ENCODE data around the gene TTC12. TPM values are rescaled to one million over a fixed set of nuclear protein-coding genes. Genes with fewer than 3 reads are reported as not detected.
"Not testable (repeated sequence)": the region's sequence is repeated elsewhere in the genome, so short reads cannot be mapped to it uniquely, and the experiment has no call there.

The TTC12 gene
- polyA plus RNA-seq, 1 of the 3 experiments (the other 2 are of a cell fraction): 15.1 TPM

- TF ChIP-seq REST (IDR thresholded peaks at IDR 0.05; ENCODE audit: low read depth, low read length) (no peak), RCOR1 (IDR thresholded peaks at IDR 0.05; ENCODE audit: low read length) (no peak)
Measured at GRCh38 chr11:113293936-113294335, 20.4 kb upstream of the TTC12 start (continued).

DNA sequence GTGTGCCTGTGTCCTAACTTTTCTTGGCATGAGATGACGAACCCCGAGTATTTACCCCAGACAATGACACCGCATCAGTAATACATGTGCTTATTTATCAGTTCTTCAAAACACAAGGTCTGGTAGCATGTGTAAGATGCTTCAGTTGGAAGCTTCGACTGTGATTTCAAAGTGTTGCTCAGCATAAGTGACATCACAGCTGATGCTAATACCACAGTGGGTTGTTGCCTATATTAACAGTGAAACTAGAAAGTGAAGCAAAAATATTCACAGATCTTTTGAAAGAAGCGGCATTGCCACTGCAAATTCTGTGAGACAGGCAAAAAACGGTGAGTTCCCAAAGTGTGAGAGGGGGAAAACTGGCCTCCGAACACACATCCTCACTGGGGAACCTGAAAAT lies 18.4 kb upstream of the TTC12 start:
- TF ChIP-seq CHD2 (IDR thresholded peaks at IDR 0.05; ENCODE audit: low read length, partially characterized antibody) (no peak), EZH2phosphoT487 (IDR thresholded peaks at IDR 0.05; ENCODE audit: borderline replicate concordance, low read depth) (no peak), GATA2 (CRISPR knock-in tag; IDR thresholded peaks at IDR 0.05) (no peak)
- TF ChIP-seq, protein P1, sequence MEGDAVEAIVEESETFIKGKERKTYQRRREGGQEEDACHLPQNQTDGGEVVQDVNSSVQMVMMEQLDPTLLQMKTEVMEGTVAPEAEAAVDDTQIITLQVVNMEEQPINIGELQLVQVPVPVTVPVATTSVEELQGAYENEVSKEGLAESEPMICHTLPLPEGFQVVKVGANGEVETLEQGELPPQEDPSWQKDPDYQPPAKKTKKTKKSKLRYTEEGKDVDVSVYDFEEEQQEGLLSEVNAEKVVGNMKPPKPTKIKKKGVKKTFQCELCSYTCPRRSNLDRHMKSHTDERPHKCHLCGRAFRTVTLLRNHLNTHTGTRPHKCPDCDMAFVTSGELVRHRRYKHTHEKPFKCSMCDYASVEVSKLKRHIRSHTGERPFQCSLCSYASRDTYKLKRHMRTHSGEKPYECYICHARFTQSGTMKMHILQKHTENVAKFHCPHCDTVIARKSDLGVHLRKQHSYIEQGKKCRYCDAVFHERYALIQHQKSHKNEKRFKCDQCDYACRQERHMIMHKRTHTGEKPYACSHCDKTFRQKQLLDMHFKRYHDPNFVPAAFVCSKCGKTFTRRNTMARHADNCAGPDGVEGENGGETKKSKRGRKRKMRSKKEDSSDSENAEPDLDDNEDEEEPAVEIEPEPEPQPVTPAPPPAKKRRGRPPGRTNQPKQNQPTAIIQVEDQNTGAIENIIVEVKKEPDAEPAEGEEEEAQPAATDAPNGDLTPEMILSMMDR (IDR thresholded peaks at IDR 0.05): no peak
- no peaks in the 10 kb centered on the region for H3K27me3 ChIP-seq (ENCODE audit: insufficient read depth)
- H3K9ac ChIP-seq: no peak overlapping the region
- no peaks in the 10 kb centered on the region for H3K9me3 ChIP-seq
- 81% methylated on average over 7 of the region's 7 CpGs for WGBS (ENCODE audit: low lambda C conversion rate)
- no peaks in the 10 kb centered on the region for H3K9me2 ChIP-seq
- ChIA-PET CTCF (interaction anchor here (0.8 to 1.4 kb wide), 3 partner anchors 9 to 708 kb away, joined by 3 to 4 read pairs (median 3); no protein-coding TSS in a partner anchor), POLR2A (no interaction called here)
- no peaks in the 10 kb centered on the region for H4K20me1 ChIP-seq (ENCODE audit: insufficient read depth)
- H2AFZ ChIP-seq (ENCODE audit: low read depth): no peak overlapping the region
- no peak for DNase-seq
- no peaks in the 10 kb centered on the region for H3K36me3 ChIP-seq (replicated peaks in 1 of 2; ENCODE audit: control insufficient read depth in 1 of 2, insufficient read depth in 2 of 2, low read length in 1 of 2)
- no peaks in the 10 kb centered on the region for H3F3A ChIP-seq (replicated peaks; ENCODE audit: insufficient read depth)
- H3K4me2 ChIP-seq: no peak overlapping the region
- no peak overlapping the region for H3K27ac ChIP-seq (ENCODE audit: low read depth in 2 of 2, low read length in 1 of 2)
- H3K4me3 ChIP-seq (ENCODE audit: low read depth in 2 of 2, low read length in 1 of 2): no peak overlapping the region
- H3K4me1 ChIP-seq (ENCODE audit: control insufficient read depth in 1 of 2, insufficient read depth in 2 of 2, low read depth in 1 of 2, low read length in 1 of 2): no peaks in the 10 kb centered on the region
- H3K79me2 ChIP-seq (ENCODE audit: insufficient read depth): no peaks in the 10 kb centered on the region

- H3K4me2 ChIP-seq: no peak overlapping the region
- no peak overlapping the region for H2AFZ ChIP-seq (ENCODE audit: low read depth)
- no peak overlapping the region for H3K9ac ChIP-seq
- no peak for DNase-seq
- H3K36me3 ChIP-seq (replicated peaks in 1 of 2; ENCODE audit: control insufficient read depth in 1 of 2, insufficient read depth in 2 of 2, low read length in 1 of 2): no peaks in the 10 kb centered on the region
- WGBS (ENCODE audit: low lambda C conversion rate): 57% methylated on average over 1 of the region's 2 CpGs
- H4K20me1 ChIP-seq (ENCODE audit: insufficient read depth): no peaks in the 10 kb centered on the region
- H3K9me2 ChIP-seq: no peaks in the 10 kb centered on the region
- no peak for TF ChIP-seq TCF12 (IDR thresholded peaks at IDR 0.05)
- no peak for TF ChIP-seq FOSL2 (IDR thresholded peaks at IDR 0.05; ENCODE audit: borderline replicate concordance, low read depth)
- TF ChIP-seq RCOR1 (IDR thresholded peaks at IDR 0.05; ENCODE audit: low read length): no peak
- TF ChIP-seq, protein P2, sequence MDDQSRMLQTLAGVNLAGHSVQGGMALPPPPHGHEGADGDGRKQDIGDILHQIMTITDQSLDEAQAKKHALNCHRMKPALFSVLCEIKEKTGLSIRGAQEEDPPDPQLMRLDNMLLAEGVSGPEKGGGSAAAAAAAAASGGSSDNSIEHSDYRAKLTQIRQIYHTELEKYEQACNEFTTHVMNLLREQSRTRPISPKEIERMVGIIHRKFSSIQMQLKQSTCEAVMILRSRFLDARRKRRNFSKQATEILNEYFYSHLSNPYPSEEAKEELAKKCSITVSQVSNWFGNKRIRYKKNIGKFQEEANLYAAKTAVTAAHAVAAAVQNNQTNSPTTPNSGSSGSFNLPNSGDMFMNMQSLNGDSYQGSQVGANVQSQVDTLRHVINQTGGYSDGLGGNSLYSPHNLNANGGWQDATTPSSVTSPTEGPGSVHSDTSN (IDR thresholded peaks at IDR 0.05): no peak
- H3F3A ChIP-seq (replicated peaks; ENCODE audit: insufficient read depth): no peaks in the 10 kb centered on the region
- no peaks in the 10 kb centered on the region for H3K79me2 ChIP-seq (ENCODE audit: insufficient read depth)
- no peak overlapping the region for H3K4me3 ChIP-seq (ENCODE audit: low read depth in 2 of 2, low read length in 1 of 2)
- ChIA-PET POLR2A (no interaction called here), CTCF (interaction anchor here (0.8 to 6.4 kb wide), 7 partner anchors 7 to 709 kb away, joined by 3 to 35 read pairs (median 3); no protein-coding TSS in a partner anchor)
- H3K27me3 ChIP-seq (ENCODE audit: insufficient read depth): no peaks in the 10 kb centered on the region
- H3K9me3 ChIP-seq: no peaks in the 10 kb centered on the region
- H3K4me1 ChIP-seq (ENCODE audit: control insufficient read depth in 1 of 2, insufficient read depth in 2 of 2, low read depth in 1 of 2, low read length in 1 of 2): no peaks in the 10 kb centered on the region
- H3K27ac ChIP-seq (ENCODE audit: low read depth in 2 of 2, low read length in 1 of 2): no peak overlapping the region
Measured at GRCh38 chr11:113296447-113297205, 17.8 kb upstream of the TTC12 start.

DNA sequence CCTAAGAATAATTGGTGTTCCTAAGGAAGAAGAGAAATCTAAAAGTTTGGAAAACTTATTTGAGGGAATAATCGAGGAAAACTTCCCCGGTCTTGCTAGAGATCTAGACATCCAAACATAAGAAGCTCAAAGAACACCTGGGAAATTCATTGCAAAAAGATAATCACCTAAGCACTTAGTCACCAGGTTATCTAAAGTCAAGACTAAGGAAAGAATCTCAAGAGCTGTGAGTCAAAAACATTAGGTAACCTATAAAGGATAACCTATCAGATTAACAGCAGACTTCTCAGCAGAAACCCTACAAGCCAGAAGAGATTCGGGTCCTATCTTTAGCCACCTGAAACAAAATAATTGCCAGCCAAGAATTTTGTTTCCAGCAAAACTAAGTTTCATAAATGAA lies 15.9 kb upstream of the TTC12 start:
- H3K9me2 ChIP-seq; H3F3A ChIP-seq (replicated peaks; ENCODE audit: insufficient read depth); H2AFZ ChIP-seq (ENCODE audit: low read depth); H3K9ac ChIP-seq; H3K9me3 ChIP-seq; H3K36me3 ChIP-seq (replicated peaks in 1 of 2; ENCODE audit: control insufficient read depth in 1 of 2, insufficient read depth in 2 of 2, low read length in 1 of 2); DNase-seq; H4K20me1 ChIP-seq (ENCODE audit: insufficient read depth); H3K27me3 ChIP-seq (ENCODE audit: insufficient read depth); H3K79me2 ChIP-seq (ENCODE audit: insufficient read depth); POLR2A ChIA-PET; H3K4me3 ChIP-seq (ENCODE audit: low read depth in 2 of 2, low read length in 1 of 2); H3K4me2 ChIP-seq; H3K4me1 ChIP-seq (ENCODE audit: control insufficient read depth in 1 of 2, insufficient read depth in 2 of 2, low read depth in 1 of 2, low read length in 1 of 2); H3K27ac ChIP-seq (ENCODE audit: low read depth in 2 of 2, low read length in 1 of 2): not testable (repeated sequence)
- 70% methylated on average over 3 of the region's 3 CpGs for WGBS (ENCODE audit: low lambda C conversion rate)
- CTCF ChIA-PET: interaction anchor here (1.0 to 6.4 kb wide), 4 partner anchors 9 to 432 kb away, joined by 3 to 35 read pairs (median 5); no protein-coding TSS in a partner anchor
